ENCODE data around the gene PGA5.
A peak's percentile ranks its signal among the peaks of the same experiment; 100 is the strongest.
"Not testable (repeated sequence)": the region's sequence is repeated elsewhere in the genome, so short reads cannot be mapped to it uniquely, and the experiment has no call there.

Gene PGA5

GRCh38 chr11:61248071-61248470 is 7.1 kb downstream of the PGA5 start:
- not testable (repeated sequence) for H3K36me3 Mint-ChIP-seq (ENCODE audit: low read depth); H3K4me3 Mint-ChIP-seq; H3K27me3 Mint-ChIP-seq (ENCODE audit: low read depth); H3K4me1 Mint-ChIP-seq (ENCODE audit: low read depth); H3K9me3 Mint-ChIP-seq; H3K27ac Mint-ChIP-seq

DNA sequence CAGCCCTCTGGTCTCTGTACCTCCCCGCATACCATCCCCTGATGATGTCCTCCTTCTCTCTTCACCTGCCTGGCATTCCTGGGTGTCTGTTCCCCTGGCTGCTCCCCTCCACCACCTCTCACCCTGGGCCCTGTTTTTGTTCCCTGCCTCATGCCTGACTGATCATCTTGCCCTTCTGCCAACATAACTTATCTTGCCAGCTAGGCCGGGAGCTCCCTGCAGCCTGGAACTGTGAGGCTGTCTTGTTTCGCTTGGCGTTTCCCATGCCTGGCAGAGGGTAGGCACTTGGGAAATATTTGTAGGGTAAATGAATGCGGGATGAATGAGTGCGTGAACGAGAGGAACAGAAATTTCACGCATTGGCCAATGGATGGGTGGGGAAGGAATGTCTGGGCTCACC is 8.2 kb downstream of the PGA5 start:
- H3K4me3 Mint-ChIP-seq; H3K9me3 Mint-ChIP-seq; H3K27me3 Mint-ChIP-seq (ENCODE audit: low read depth); H3K27ac Mint-ChIP-seq; H3K36me3 Mint-ChIP-seq (ENCODE audit: low read depth); H3K4me1 Mint-ChIP-seq (ENCODE audit: low read depth): not testable (repeated sequence)

- not testable (repeated sequence) for H3K4me3 Mint-ChIP-seq; H3K27me3 Mint-ChIP-seq (ENCODE audit: low read depth); H3K9me3 Mint-ChIP-seq; H3K4me1 Mint-ChIP-seq (ENCODE audit: low read depth); H3K36me3 Mint-ChIP-seq (ENCODE audit: low read depth)
- H3K27ac Mint-ChIP-seq: peak overlapping the region; percentile 15
Measured at GRCh38 chr11:61250796-61251765, 10.1 kb downstream of the PGA5 start.

DNA sequence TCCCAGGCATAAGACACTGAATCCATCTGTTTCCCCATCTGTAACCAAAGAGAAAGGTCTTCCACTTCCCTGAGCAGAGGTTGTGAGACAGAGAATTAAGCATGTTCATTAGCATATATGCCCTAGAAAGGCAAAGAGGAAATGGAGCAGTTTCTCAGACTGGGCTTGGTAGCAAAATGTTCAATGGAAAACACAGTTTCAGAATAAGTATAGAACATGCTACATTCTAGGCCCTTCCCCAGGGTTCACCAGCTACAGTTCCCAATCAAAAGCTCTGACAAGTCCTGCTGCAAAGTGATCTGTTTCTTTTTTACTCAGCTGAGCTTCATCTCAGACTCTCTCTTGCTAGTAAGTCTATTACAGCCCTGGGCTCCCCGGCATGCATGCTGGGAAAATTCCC is 11.4 kb downstream of the PGA5 start:
- H3K36me3 Mint-ChIP-seq (ENCODE audit: low read depth); H3K27ac Mint-ChIP-seq; H3K27me3 Mint-ChIP-seq (ENCODE audit: low read depth); H3K4me1 Mint-ChIP-seq (ENCODE audit: low read depth); H3K9me3 Mint-ChIP-seq; H3K4me3 Mint-ChIP-seq: not testable (repeated sequence)

- Mint-ChIP-seq H3K27ac (no peak overlapping the region), H3K9me3 (no peaks in the 10 kb centered on the region), H3K36me3 (ENCODE audit: low read depth) (no peaks in the 10 kb centered on the region), H3K4me3 (no peak overlapping the region), H3K4me1 (ENCODE audit: low read depth) (no peaks in the 10 kb centered on the region), H3K27me3 (ENCODE audit: low read depth) (no peaks in the 10 kb centered on the region)
Measured at GRCh38 chr11:61254403-61255025, 13.5 kb downstream of the PGA5 start.

- Mint-ChIP-seq H3K36me3 (ENCODE audit: low read depth) (no peaks in the 10 kb centered on the region), H3K27me3 (ENCODE audit: low read depth) (no peaks in the 10 kb centered on the region), H3K4me1 (ENCODE audit: low read depth) (no peaks in the 10 kb centered on the region), H3K27ac (no peak overlapping the region), H3K9me3 (no peaks in the 10 kb centered on the region), H3K4me3 (no peak overlapping the region)
Measured at GRCh38 chr11:61256710-61257482, 15.9 kb downstream of the PGA5 start.

GRCh38 chr11:61258546-61258945 is 17.6 kb downstream of the PGA5 start:
- Mint-ChIP-seq H3K4me3 (no peak overlapping the region), H3K27ac (no peak overlapping the region), H3K9me3 (no peaks in the 10 kb centered on the region), H3K27me3 (ENCODE audit: low read depth) (no peaks in the 10 kb centered on the region), H3K36me3 (ENCODE audit: low read depth) (no peaks in the 10 kb centered on the region), H3K4me1 (ENCODE audit: low read depth) (no peaks in the 10 kb centered on the region)

DNA sequence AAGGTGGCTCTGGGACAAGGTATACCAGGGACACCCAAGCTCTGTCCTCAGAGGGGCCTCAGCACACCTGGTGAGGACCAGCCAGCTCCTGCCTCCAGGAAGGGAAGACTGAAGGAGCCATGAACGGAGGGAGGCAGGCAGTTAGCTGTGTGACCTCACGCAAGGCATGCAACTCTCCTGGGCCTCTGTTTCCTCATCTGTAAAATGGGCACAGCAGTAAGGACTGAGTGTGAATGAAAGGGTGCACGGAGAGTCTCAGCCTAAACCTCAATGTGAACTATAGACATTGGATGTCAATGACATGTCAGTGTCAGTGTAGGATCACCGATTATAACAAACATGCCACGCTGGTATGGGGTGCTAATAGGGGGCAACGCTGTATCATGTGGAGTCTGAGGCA is 18.4 kb downstream of the PGA5 start:
- Mint-ChIP-seq H3K9me3 (no peaks in the 10 kb centered on the region), H3K4me3 (no peak overlapping the region), H3K36me3 (ENCODE audit: low read depth) (no peaks in the 10 kb centered on the region), H3K27ac (no peak overlapping the region), H3K4me1 (ENCODE audit: low read depth) (no peaks in the 10 kb centered on the region), H3K27me3 (ENCODE audit: low read depth) (no peaks in the 10 kb centered on the region)

DNA sequence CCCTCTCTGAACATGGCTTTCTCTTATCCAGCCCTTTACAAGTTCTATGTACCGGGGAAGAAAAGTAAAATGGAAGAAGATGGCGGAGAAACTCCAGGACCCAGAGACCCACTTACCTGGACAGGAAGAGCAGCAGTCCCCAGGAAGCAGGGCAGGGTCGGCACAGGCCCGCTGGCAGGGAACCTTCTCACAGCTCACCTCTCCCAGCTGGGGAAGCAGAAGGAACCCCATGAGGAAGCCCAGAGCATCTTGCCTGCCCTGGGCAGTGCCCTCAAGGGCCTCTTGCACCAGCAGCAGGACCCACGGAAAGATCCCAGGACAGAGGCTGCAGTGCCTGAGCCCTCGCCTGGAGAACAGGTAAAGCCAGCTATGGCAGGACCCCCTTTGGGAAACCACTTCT is 23.4 kb downstream of the PGA5 start:
- Mint-ChIP-seq H3K9me3 (no peaks in the 10 kb centered on the region), H3K36me3 (ENCODE audit: low read depth) (peaks cover 2% of the 10 kb centered on the region), H3K4me3 (no peak overlapping the region), H3K27ac (no peak overlapping the region), H3K4me1 (ENCODE audit: low read depth) (peaks cover 2% of the 10 kb centered on the region), H3K27me3 (ENCODE audit: low read depth) (no peaks in the 10 kb centered on the region)

DNA sequence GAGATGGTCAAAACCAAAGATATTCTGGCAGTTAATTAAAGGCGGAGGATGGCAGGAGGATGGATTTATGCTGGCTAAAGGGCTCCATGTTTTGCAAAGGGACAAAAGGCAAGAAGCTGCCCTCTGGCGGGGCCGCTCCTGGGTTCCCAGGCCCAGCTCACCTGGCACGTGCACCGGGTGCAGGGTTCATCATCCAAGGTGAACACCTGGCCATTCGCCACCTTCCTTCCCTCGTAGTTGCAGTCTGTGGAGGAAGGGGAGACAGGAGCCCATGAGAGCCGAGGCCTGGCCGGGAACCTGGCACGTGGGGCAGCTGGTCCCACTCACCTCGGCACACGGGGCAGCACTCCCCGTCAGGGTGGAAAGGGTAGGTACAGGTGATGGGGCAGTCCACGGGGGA is 23.8 kb downstream of the PGA5 start:
- no peaks in the 10 kb centered on the region for H3K9me3 Mint-ChIP-seq
- H3K36me3 Mint-ChIP-seq (ENCODE audit: low read depth): peaks cover 2% of the 10 kb centered on the region
- no peaks in the 10 kb centered on the region for H3K27me3 Mint-ChIP-seq (ENCODE audit: low read depth)
- peaks cover 2% of the 10 kb centered on the region for H3K4me1 Mint-ChIP-seq (ENCODE audit: low read depth)
- H3K27ac Mint-ChIP-seq: no peak overlapping the region
- no peak overlapping the region for H3K4me3 Mint-ChIP-seq

GRCh38 chr11:61265357-61265756 is 24.4 kb downstream of the PGA5 start:
- no peak overlapping the region for H3K4me3 Mint-ChIP-seq
- H3K27ac Mint-ChIP-seq: no peak overlapping the region
- no peaks in the 10 kb centered on the region for H3K27me3 Mint-ChIP-seq (ENCODE audit: low read depth)

GRCh38 chr11:61266602-61267001 is 25.6 kb downstream of the PGA5 start:
- H3K4me3 Mint-ChIP-seq: no peak overlapping the region

More at GRCh38 chr11:61265357-61265756, 24.4 kb downstream of the PGA5 start:
- Mint-ChIP-seq H3K9me3 (no peaks in the 10 kb centered on the region), H3K4me1 (ENCODE audit: low read depth) (peaks cover 6% of the 10 kb centered on the region), H3K36me3 (ENCODE audit: low read depth) (peaks cover 2% of the 10 kb centered on the region)

DNA sequence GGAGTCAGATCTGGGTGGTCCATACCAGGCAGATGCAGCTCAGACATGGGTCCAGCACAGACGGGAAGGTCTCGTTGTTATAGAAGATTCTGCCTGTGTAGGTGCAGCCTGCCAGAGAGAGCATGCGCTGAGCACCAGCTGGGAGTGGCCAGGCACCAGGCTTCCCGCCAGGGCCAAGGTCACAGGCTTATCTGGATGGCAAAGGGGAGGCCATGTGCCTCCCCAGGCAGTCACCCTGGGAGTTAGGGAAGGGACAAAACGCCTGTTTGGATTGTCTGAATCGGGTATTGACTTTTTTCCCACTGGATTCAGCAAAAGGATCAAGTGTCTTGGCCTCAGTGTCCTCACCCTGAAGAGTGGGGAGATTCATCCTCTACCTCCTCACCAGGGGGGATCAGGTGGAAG is 26.5 kb downstream of the PGA5 start:
- no peaks in the 10 kb centered on the region for H3K9me3 Mint-ChIP-seq
- H3K4me3 Mint-ChIP-seq: no peak overlapping the region
- peaks cover 2% of the 10 kb centered on the region for H3K36me3 Mint-ChIP-seq (ENCODE audit: low read depth)
- no peaks in the 10 kb centered on the region for H3K27me3 Mint-ChIP-seq (ENCODE audit: low read depth)
- H3K4me1 Mint-ChIP-seq (ENCODE audit: low read depth): peaks cover 8% of the 10 kb centered on the region
- no peak overlapping the region for H3K27ac Mint-ChIP-seq

More at GRCh38 chr11:61266602-61267001, 25.6 kb downstream of the PGA5 start:
- Mint-ChIP-seq H3K27me3 (ENCODE audit: low read depth) (no peaks in the 10 kb centered on the region), H3K4me1 (ENCODE audit: low read depth) (peaks cover 8% of the 10 kb centered on the region), H3K27ac (no peak overlapping the region), H3K36me3 (ENCODE audit: low read depth) (peaks cover 2% of the 10 kb centered on the region), H3K9me3 (no peaks in the 10 kb centered on the region)

DNA sequence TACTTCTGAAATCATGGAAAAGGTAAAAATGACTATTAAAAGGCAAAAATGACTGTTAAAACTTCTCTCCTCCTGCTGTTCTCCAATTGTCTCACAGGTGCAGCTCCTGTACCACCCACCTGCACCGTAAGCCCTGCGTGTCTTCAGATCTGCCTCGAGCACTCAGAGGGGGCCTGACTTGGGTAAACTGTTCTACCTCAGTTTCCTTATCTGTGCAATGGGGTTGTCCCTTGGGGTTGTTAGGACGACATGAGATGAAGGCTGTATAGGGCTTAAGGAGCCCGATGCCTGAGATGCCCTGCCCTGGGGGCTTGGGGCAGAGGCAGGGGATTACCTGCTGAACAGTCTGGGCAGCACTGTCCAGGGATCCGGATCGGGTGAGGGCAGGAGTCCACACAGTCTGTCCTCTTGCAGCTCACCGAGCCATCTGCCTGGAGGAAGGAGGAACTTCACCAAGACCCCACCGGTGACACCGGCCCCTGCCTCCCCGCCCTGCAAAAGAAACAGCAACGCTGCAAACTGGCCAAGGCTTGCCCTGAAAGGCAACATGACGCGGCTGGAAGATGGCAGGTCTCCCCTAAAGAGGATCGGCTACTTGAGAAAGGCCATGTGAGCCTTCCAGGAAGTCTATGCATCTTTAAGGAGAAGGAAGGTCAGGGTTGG is 27.7 kb downstream of the PGA5 start:
- H3K9me3 Mint-ChIP-seq: no peaks in the 10 kb centered on the region
- peaks cover 8% of the 10 kb centered on the region for H3K4me1 Mint-ChIP-seq (ENCODE audit: low read depth)
- no peak overlapping the region for H3K27ac Mint-ChIP-seq
- no peaks in the 10 kb centered on the region for H3K27me3 Mint-ChIP-seq (ENCODE audit: low read depth)
- no peak overlapping the region for H3K4me3 Mint-ChIP-seq
- H3K36me3 Mint-ChIP-seq (ENCODE audit: low read depth): peaks cover 2% of the 10 kb centered on the region
